Measurements from ENCODE around the gene RALGPS1.

RALGPS1 gene

GRCh38 chr9:127022913-127023660, 108.5 kb downstream of the RALGPS1 start:
- DNase-seq: no peak

GRCh38 chr9:127025042-127025441, 110.5 kb downstream of the RALGPS1 start:
- DNase-seq: no peak

- DNase-seq: no peak
Measured at GRCh38 chr9:127027694-127028093, 113.1 kb downstream of the RALGPS1 start.

- no peak for DNase-seq
Measured at GRCh38 chr9:127029548-127029947, 115.0 kb downstream of the RALGPS1 start.

- no peak for DNase-seq
Measured at GRCh38 chr9:127030814-127031740, 116.5 kb downstream of the RALGPS1 start.

GRCh38 chr9:127032256-127032655, 117.7 kb downstream of the RALGPS1 start:
- no peak for DNase-seq

- no peak for DNase-seq
Measured at GRCh38 chr9:127033061-127033460, 118.5 kb downstream of the RALGPS1 start.

GRCh38 chr9:127033789-127034188, 119.2 kb downstream of the RALGPS1 start:
- DNase-seq: no peak

GRCh38 chr9:127034691-127035090, 120.1 kb downstream of the RALGPS1 start:
- DNase-seq: no peak

- DNase-seq: no peak
Measured at GRCh38 chr9:127035423-127035822, 120.8 kb downstream of the RALGPS1 start.

- DNase-seq: no peak
Measured at GRCh38 chr9:127035948-127036347, 121.4 kb downstream of the RALGPS1 start.

GRCh38 chr9:127036437-127036836, 121.9 kb downstream of the RALGPS1 start:
- no peak for DNase-seq

- no peak for DNase-seq
Measured at GRCh38 chr9:127038531-127038930, 123.9 kb downstream of the RALGPS1 start.

GRCh38 chr9:127039492-127039891, 124.9 kb downstream of the RALGPS1 start:
- no peak for DNase-seq

- no peak for DNase-seq
Measured at GRCh38 chr9:127045148-127045547, 130.6 kb downstream of the RALGPS1 start.

GRCh38 chr9:127047971-127048370, 133.4 kb downstream of the RALGPS1 start:
- DNase-seq: no peak

- peak in 1 of 2 donors; percentile 9 for DNase-seq
Measured at GRCh38 chr9:127049044-127049443, 134.5 kb downstream of the RALGPS1 start.

- no peak for DNase-seq
Measured at GRCh38 chr9:127049581-127049980, 135.0 kb downstream of the RALGPS1 start.

- DNase-seq: no peak
Measured at GRCh38 chr9:127050152-127050551, 135.6 kb downstream of the RALGPS1 start.

- DNase-seq: no peak
Measured at GRCh38 chr9:127050591-127051001, 136.0 kb downstream of the RALGPS1 start.

- DNase-seq: no peak
Measured at GRCh38 chr9:127051881-127052595, 137.5 kb downstream of the RALGPS1 start.

GRCh38 chr9:127053057-127053821, 138.7 kb downstream of the RALGPS1 start:
- no peak for DNase-seq
